ENCODE data around the gene ISLR. TPM values are rescaled to one million over a fixed set of nuclear protein-coding genes. Genes with fewer than 3 reads are reported as not detected.
A peak's percentile ranks its signal among the peaks of the same experiment; 100 is the strongest.

The ISLR gene
- not detected for total RNA-seq

DNA sequence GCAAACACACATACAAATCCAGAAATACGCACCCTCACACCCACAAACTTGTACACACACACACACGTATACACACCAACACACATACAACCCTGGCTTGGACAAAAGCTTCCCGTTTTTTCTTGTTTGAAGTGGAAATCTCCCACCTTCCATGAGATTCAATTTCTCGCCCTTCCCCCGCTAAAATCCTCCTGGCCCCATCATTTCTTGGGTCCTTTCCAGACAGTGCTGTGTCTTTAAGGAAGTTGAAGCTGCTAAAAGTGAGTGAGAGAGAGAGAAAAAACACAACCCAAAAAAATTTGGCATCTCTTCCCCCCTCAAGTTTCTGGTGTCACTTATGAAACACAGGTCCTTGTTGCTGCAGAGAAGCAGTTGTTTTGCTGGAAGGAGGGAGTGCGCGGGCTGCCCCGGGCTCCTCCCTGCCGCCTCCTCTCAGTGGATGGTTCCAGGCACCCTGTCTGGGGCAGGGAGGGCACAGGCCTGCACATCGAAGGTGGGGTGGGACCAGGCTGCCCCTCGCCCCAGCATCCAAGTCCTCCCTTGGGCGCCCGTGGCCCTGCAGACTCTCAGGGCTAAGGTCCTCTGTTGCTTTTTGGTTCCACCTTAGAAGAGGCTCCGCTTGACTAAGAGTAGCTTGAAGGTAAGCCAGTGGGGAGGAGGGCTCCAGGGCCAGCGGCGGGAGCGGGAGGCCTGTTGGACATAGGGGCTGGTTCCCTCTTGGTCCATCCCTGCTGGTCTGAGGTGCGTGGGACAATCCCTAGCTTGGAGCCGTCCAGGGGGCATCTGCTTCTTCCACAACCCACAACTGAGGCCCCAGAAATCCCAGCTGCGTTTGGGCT is at the start of gene ISLR:
Gene ISLR (plus strand): TSS at position 331 of the 839 bp plus-strand sequence. CDS start 1,149 bp downstream, outside the sequence.
- peaks cover 8% of the 10 kb centered on the region for H3K27me3 Mint-ChIP-seq
- no peaks in the 10 kb centered on the region for H3K4me1 Mint-ChIP-seq
- H3K4me3 Mint-ChIP-seq: no peak within 1 kb of the TSS
- no peak for ATAC-seq (replicated peaks)
- no peak within 1 kb of the TSS for H3K27ac Mint-ChIP-seq
- no peaks in the 10 kb centered on the region for H3K36me3 Mint-ChIP-seq (ENCODE audit: low read depth)
- H3K9me3 Mint-ChIP-seq: no peaks in the 10 kb centered on the region

DNA sequence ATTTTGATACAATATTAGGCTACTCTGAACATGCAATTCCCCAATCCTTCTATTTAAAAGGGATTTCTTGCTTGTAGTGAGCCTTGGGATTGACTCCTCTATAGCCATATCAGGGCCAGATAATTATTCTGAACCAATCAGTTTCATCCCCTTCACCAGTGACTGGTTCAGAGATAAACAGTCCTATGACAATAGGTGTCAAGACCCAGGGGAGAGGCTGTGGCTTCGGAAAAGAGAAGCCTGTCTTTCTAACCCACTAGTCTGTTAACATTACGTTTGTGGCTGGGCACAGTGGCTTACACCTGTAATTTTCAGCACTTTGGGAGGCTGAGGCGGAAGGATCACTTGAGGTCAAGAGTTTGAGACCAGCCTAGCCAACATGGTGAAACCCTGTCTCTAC is 49.3 kb upstream of the ISLR start:
- Mint-ChIP-seq H3K4me1 (no peaks in the 10 kb centered on the region), H3K27ac (no peak overlapping the region), H3K27me3 (peaks cover 52% of the 10 kb centered on the region), H3K9me3 (no peaks in the 10 kb centered on the region), H3K4me3 (no peak overlapping the region), H3K36me3 (ENCODE audit: low read depth) (no peaks in the 10 kb centered on the region)
- no peak for ATAC-seq (replicated peaks)

DNA sequence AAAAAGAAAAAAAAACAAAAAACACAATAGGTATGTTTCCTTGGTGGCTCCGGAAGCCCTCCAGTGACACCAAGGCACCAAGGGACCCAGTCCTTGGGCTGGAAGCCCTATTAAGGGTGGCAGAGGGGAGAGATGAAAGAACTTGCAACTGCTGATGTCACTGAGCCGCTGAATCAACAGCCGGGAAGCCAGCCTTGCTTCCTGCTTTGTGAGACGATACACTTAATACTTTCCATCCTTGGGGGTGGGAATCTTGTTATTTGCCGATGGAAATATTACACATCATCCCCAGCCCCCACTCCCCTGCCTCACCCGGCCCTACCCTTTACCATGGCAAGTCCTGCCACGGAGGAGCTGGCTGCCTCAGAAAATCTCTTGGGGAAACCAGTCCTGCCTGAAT is 48.8 kb upstream of the ISLR start:
- no peaks in the 10 kb centered on the region for H3K9me3 Mint-ChIP-seq

DNA sequence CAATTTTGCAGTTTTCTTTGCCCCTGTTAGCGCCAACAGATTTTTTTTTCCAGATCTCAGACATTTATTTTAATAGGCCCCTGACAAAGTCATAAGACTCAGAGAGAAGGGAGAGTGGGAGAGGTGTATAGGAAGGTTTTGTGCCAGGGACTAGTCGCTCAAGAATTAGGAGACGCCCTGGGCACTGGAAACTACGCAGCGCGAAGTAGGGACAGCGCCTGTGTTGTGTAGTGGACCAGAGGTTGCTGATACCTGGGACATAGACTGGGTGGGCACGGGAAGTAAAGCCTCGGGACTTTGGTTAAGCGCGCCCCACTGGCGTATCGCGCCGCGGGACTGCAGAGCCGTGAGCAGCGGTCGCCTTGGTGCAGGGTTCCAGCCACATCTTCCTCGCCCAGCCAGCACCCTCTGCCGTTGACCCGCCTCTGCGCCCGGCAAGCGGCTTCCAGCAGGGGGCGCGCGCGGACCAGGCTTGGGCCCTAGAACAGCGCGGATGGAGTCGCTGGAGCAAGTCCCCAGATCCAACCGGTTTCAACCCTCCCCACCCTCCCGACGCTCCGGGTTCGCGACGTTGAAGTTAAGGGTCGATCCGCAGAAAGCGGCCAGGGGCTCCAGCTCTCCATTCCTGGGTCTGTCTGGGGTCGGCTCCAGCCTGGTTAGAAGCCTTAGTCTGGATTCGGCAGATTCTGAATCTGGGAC is 46.1 kb upstream of the ISLR start:
- Mint-ChIP-seq H3K4me3 (peak overlapping the region; percentile 1), H3K27me3 (peaks cover 67% of the 10 kb centered on the region), H3K4me1 (peaks cover 9% of the 10 kb centered on the region), H3K27ac (no peak overlapping the region), H3K9me3 (no peaks in the 10 kb centered on the region), H3K36me3 (ENCODE audit: low read depth) (no peaks in the 10 kb centered on the region)
- ATAC-seq (replicated peaks): peak; percentile 96

More for the DNA sequence above, 48.8 kb upstream of the ISLR start:
- Mint-ChIP-seq H3K4me3 (no peak overlapping the region), H3K4me1 (peaks cover 4% of the 10 kb centered on the region), H3K36me3 (ENCODE audit: low read depth) (no peaks in the 10 kb centered on the region), H3K27ac (no peak overlapping the region), H3K27me3 (peaks cover 57% of the 10 kb centered on the region)
- no peak for ATAC-seq (replicated peaks)

DNA sequence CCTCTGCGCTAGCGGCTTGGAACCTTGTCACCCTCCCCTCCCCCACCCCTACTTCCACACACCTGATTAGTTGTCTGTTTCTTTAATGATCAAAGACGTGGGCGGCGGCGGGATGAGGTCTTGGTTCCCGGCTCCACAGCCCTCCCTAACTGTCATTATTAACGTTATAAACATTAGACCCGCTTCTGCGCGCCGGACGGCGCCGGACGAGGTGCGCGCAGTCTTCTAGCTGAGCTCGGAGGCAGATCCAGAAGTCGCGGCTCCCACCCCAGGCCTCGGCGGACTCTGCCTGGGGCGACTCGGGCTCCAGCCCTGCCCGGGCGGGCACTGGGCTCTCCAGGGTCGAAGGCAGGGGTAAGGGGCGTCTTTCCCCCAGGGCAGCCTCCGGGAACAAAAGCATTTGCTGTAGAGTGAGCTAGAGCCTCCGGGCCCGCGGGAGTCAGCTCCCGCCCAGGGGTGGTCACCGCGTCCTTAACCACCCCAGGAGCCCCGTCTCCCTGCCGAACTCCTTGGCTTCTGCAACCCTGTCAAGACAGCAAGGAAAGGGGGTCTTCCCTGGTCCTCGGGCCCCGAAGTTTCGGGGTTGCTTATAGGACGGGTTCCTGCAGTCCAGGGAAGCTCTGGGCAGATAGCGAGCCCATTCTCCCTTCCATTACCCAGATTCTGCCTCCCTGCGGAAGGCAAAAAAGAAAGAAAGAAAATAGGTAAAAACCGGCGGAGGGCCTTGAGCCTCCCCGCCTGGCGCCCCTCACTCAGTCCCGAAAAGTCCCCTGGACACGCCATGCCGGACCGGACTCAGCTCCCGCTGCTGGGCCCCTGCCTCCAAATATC is 45.3 kb upstream of the ISLR start:
- Mint-ChIP-seq H3K27me3 (peaks cover 61% of the 10 kb centered on the region), H3K9me3 (no peaks in the 10 kb centered on the region), H3K36me3 (ENCODE audit: low read depth) (no peaks in the 10 kb centered on the region), H3K27ac (no peak overlapping the region), H3K4me1 (peaks cover 9% of the 10 kb centered on the region), H3K4me3 (no peak overlapping the region)
- ATAC-seq (replicated peaks): peak; percentile 23

- Mint-ChIP-seq H3K27me3 (peaks cover 56% of the 10 kb centered on the region), H3K27ac (no peak overlapping the region), H3K36me3 (ENCODE audit: low read depth) (no peaks in the 10 kb centered on the region), H3K9me3 (no peaks in the 10 kb centered on the region), H3K4me1 (peaks cover 9% of the 10 kb centered on the region), H3K4me3 (peak overlapping the region; percentile 30)
- ATAC-seq (replicated peaks): no peak
These were observed 44.5 kb upstream of the ISLR start for GRCh38 chr15:74128785-74129585.

GRCh38 chr15:74129586-74130154 is 43.8 kb upstream of the ISLR start:
- no peak overlapping the region for H3K27ac Mint-ChIP-seq
- peak overlapping the region; percentile 30 for H3K4me3 Mint-ChIP-seq

DNA sequence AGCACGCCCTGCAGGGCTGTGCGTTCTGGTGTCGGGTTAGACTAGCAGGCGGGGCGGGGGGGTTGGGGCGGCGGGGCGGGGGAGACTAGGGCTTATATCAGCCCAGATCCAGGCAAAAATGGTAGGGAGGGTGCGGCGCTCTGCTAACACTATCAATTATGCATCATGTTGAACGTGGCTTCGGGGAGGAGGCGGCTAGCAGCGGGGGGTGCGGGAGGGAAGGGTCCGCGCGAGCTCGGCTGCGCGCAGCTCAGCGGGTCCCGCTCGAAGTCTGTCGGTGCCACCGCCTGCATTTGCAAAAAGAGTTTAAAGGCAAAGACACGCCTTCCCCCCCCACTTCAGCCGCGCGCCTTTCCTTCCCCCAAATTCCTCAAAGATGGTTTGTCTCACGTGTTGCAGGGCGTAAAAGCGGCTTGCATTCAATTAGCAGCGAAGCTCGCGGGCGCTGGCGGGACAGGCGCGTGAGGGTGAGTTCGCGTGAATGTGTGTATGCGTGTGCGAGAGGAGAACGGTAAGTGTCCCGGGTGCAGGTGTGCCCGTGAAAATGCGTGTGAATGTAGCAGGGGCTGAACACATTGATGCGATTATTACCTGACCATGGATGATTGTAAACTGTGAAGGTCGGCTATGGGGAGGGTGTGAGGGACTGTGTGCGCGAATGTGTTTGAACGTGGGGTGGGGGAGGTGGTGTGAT is 43.2 kb upstream of the ISLR start, which contains the start of gene ISLR2:
Gene ISLR2 (plus strand): TSS at position 432 of the 694 bp plus-strand sequence. CDS start 2,169 bp downstream, outside the sequence.
- Mint-ChIP-seq H3K27me3 (peaks cover 55% of the 10 kb centered on the region), H3K27ac (no peak within 1 kb of the TSS), H3K4me1 (peaks cover 9% of the 10 kb centered on the region), H3K9me3 (no peaks in the 10 kb centered on the region), H3K4me3 (peak within 1 kb of the TSS; percentile 30), H3K36me3 (ENCODE audit: low read depth) (peaks cover 5% of the 10 kb centered on the region)
- no peak for ATAC-seq (replicated peaks)

More at GRCh38 chr15:74129586-74130154, 43.8 kb upstream of the ISLR start:
- Mint-ChIP-seq H3K9me3 (no peaks in the 10 kb centered on the region), H3K36me3 (ENCODE audit: low read depth) (no peaks in the 10 kb centered on the region), H3K4me1 (peaks cover 9% of the 10 kb centered on the region), H3K27me3 (peaks cover 52% of the 10 kb centered on the region)
- no peak for ATAC-seq (replicated peaks)

DNA sequence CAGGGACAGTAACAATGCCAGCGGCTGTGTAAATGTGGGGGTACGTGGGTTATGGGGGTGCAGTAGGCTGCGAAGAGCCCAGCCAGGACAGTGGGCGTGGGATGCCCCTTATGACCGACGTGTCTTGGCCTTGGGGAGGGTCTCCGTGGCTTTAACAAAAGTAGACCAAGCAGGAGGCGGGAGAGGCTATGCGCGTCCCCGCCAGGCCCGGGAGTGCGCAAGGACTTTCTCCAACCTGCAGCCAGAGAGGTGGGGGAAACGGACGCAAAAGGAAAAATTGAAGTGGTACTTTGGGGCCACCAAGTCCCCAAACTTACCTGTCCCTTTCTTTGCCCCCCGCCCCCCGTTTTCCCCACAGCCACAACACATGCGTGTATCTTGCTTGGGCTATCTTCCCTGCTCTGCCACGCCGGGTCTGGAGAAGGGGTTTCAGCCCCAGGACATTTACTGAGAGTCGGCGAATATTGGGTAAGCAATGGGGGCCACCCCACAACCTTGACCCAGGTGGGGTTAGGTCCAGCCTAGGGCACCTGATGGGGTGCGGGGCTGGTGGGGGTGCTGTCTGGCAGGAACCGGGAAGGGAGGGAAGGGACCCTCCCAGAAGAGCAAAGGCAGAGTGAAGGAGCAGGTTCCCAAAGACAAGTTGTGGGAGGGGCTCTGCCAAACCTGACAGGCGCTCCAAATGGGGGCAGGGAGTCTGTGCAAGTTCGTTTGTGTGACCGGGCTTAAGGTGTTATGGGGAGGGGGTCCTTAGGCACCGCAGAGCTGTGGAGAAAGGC is 42.5 kb upstream of the ISLR start:
- no peak for ATAC-seq (replicated peaks)
- H3K9me3 Mint-ChIP-seq: no peaks in the 10 kb centered on the region
- no peak overlapping the region for H3K27ac Mint-ChIP-seq
- peaks cover 9% of the 10 kb centered on the region for H3K4me1 Mint-ChIP-seq
- H3K4me3 Mint-ChIP-seq: no peak overlapping the region
- peaks cover 5% of the 10 kb centered on the region for H3K36me3 Mint-ChIP-seq (ENCODE audit: low read depth)
- H3K27me3 Mint-ChIP-seq: peaks cover 52% of the 10 kb centered on the region

- Mint-ChIP-seq H3K27ac (no peak overlapping the region), H3K4me1 (peaks cover 9% of the 10 kb centered on the region), H3K4me3 (no peak overlapping the region), H3K27me3 (peaks cover 53% of the 10 kb centered on the region), H3K36me3 (ENCODE audit: low read depth) (peaks cover 5% of the 10 kb centered on the region), H3K9me3 (no peaks in the 10 kb centered on the region)
- no peak for ATAC-seq (replicated peaks)
These were observed 41.7 kb upstream of the ISLR start for GRCh38 chr15:74131628-74132413.

DNA sequence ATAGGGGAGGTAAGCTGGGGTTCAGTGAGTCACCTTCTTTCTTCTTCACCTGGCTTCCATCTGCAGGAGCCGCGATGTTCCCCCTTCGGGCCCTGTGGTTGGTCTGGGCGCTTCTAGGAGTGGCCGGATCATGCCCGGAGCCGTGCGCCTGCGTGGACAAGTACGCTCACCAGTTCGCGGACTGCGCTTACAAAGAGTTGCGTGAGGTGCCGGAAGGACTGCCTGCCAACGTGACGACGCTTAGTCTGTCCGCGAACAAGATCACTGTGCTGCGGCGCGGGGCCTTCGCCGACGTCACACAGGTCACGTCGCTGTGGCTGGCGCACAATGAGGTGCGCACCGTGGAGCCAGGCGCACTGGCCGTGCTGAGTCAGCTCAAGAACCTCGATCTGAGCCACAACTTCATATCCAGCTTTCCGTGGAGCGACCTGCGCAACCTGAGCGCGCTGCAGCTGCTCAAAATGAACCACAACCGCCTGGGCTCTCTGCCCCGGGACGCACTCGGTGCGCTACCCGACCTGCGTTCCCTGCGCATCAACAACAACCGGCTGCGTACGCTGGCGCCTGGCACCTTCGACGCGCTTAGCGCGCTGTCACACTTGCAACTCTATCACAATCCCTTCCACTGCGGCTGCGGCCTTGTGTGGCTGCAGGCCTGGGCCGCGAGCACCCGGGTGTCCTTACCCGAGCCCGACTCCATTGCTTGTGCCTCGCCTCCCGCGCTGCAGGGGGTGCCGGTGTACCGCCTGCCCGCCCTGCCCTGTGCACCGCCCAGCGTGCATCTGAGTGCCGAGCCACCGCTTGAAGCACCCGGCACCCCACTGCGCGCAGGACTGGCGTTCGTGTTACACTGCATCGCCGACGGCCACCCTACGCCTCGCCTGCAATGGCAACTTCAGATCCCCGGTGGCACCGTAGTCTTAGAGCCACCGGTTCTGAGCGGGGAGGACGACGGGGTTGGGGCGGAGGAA is 40.5 kb upstream of the ISLR start:
- ATAC-seq (replicated peaks): peak; percentile 37
- Mint-ChIP-seq H3K27me3 (peaks cover 57% of the 10 kb centered on the region), H3K4me1 (peaks cover 9% of the 10 kb centered on the region), H3K9me3 (no peaks in the 10 kb centered on the region), H3K4me3 (no peak overlapping the region), H3K27ac (no peak overlapping the region), H3K36me3 (ENCODE audit: low read depth) (peaks cover 5% of the 10 kb centered on the region)
